Fibroblast of lung (primary cell): ENCODE data around the gene AEBP2. TPM values are rescaled to one million over a fixed set of nuclear protein-coding genes. Genes with fewer than 3 reads are reported as not detected.

Experiments
- DNase-seq, 2 donors: peaks; one replicate each; pipeline versions ENCODE4 v3.0.0 to v3.0.0-alpha.2; 2010; ENCODE audit warnings: low read depth in 2 of 2
- H2AFZ ChIP-seq: 2 replicates; pipeline ENCODE4 v1.5.1; 2012; ENCODE audit warnings: low read length, control low read depth, inconsistent platforms
- H3K27ac ChIP-seq: 2 replicates; pipeline ENCODE4 v1.5.1; 2011; ENCODE audit warnings: low read length, control low read depth; ENCODE audit not compliant: insufficient read depth
- H3K27me3 ChIP-seq: 2 replicates; pipeline ENCODE4 v1.5.1; 2011; ENCODE audit warnings: mild to moderate bottlenecking, low read length; ENCODE audit not compliant: control insufficient read depth, insufficient read depth
- H3K36me3 ChIP-seq: 2 replicates; pipeline ENCODE4 v1.5.1; 2011; ENCODE audit warnings: low read length; ENCODE audit not compliant: control insufficient read depth, insufficient read depth
- H3K4me1 ChIP-seq: 2 replicates; pipeline ENCODE4 v1.5.1; 2011; ENCODE audit warnings: low read length; ENCODE audit not compliant: control insufficient read depth, insufficient read depth; ENCODE audit errors: extremely low read depth
- H3K4me2 ChIP-seq: 2 replicates; pipeline ENCODE4 v1.5.1; 2011; ENCODE audit warnings: low read length, control low read depth; ENCODE audit not compliant: insufficient read depth; ENCODE audit errors: extremely low read depth
- H3K4me3 ChIP-seq, 4 experiments: fragments of 200-600 bp in 1 of 4; sonication (generic) in 1 of 4; replicated peaks in 1 of 4; 2 replicates each; pipeline ENCODE4 v1.5.1; 2011 to 2016; ENCODE audit warnings: low read length in 4 of 4, low read depth in 3 of 4, mild to moderate bottlenecking in 3 of 4, control low read depth in 2 of 4, inconsistent platforms in 1 of 4, mixed read lengths in 1 of 4; ENCODE audit not compliant: insufficient read depth in 1 of 4; ENCODE audit errors: control extremely low read depth in 1 of 4
- H3K79me2 ChIP-seq: 2 replicates; pipeline ENCODE4 v1.5.1; 2012; ENCODE audit warnings: mild to moderate bottlenecking, low read length, inconsistent platforms; ENCODE audit not compliant: control insufficient read depth, insufficient read depth
- H3K9ac ChIP-seq: 2 replicates; pipeline ENCODE4 v1.5.1; 2011; ENCODE audit warnings: mild to moderate bottlenecking, low read length, control low read depth; ENCODE audit not compliant: insufficient read depth
- H3K9me3 ChIP-seq: 2 replicates; pipeline ENCODE4 v1.5.1; 2012; ENCODE audit warnings: low read depth, low read length; ENCODE audit not compliant: control insufficient read depth, insufficient read depth
- H4K20me1 ChIP-seq: 2 replicates; pipeline ENCODE4 v1.5.1; 2011; ENCODE audit warnings: low read length; ENCODE audit not compliant: control insufficient read depth, insufficient read depth; ENCODE audit errors: extremely low read depth
- EZH2 ChIP-seq: IDR thresholded peaks from 2 replicates; pipeline ENCODE4 v1.5.1; 2012; ENCODE audit warnings: low read length, control low read depth, mild to moderate bottlenecking; ENCODE audit errors: missing control alignments
- polyA plus RNA-seq, 2 donors: library from polyadenylated mRNA; depleted of rRNA in 1 of 2; stranded (reverse) in 1 of 2; unstranded in 1 of 2; fragments of >200 nt; gene quantifications; 2 replicates each; pipeline ENCODE4 v1.2.1, GENCODE V29; 2011 to 2012; ENCODE audit warnings: missing spikeins in 1 of 2
- total RNA-seq: library from RNA; depleted of rRNA; stranded (reverse); fragments of >200 nt; gene quantifications from 2 replicates; pipeline ENCODE4 v1.2.1, GENCODE V29; 2014
- TF ChIP-seq, protein P1 (sequence below), 2 donors: IDR thresholded peaks in 1 of 2; conservative IDR thresholded peaks in 1 of 2; 1 replicate in 1 of 2; 2 replicates in 1 of 2; pipeline ENCODE4 v1.5.1; 2011 to 2012; ENCODE audit warnings: low read length in 2 of 2, control low read depth in 1 of 2, inconsistent platforms in 1 of 2, low read depth in 1 of 2, mild to moderate bottlenecking in 1 of 2

Gene AEBP2
- total and polyA plus RNA-seq, 2 donors (not counting 1 experiment from before 2014, with no cell fraction given), result 15.6 to 23.9 TPM

DNA sequence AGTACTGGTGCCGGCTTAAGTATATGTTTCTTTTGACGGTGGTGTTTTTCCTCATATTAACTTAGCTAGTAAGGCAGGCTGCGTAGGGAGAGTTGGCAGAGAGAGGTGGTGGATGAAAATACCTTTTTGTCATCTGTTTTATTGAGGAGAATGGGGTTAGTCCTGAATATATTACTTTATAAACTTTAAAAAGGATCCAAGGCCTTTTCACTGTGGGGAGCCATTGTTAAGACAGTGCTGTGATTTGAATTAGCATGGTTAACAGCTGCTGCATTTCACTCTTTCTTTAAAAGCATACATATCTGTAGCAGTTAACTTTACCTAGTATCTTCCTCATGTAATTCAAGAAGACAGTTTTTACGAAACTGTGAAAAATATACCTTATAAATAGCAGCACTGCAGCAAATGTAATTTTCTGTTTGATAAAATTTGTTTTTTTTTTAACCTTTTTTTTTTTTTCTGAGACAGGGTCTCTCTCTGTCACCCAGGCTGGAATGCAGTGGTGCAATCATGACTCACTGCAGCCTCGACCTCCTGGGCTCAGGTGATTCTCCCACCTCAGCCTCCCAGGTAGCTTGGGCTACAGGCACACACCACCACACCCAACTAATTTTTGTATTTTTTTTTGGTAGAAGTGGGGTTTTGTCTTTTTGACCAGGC, 57.1 kb downstream of the AEBP2 start:
- no peak for TF ChIP-seq EZH2
- TF ChIP-seq, protein P1, sequence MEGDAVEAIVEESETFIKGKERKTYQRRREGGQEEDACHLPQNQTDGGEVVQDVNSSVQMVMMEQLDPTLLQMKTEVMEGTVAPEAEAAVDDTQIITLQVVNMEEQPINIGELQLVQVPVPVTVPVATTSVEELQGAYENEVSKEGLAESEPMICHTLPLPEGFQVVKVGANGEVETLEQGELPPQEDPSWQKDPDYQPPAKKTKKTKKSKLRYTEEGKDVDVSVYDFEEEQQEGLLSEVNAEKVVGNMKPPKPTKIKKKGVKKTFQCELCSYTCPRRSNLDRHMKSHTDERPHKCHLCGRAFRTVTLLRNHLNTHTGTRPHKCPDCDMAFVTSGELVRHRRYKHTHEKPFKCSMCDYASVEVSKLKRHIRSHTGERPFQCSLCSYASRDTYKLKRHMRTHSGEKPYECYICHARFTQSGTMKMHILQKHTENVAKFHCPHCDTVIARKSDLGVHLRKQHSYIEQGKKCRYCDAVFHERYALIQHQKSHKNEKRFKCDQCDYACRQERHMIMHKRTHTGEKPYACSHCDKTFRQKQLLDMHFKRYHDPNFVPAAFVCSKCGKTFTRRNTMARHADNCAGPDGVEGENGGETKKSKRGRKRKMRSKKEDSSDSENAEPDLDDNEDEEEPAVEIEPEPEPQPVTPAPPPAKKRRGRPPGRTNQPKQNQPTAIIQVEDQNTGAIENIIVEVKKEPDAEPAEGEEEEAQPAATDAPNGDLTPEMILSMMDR (conservative IDR thresholded peaks at IDR 0.05 in 1 of 2, IDR thresholded peaks at IDR 0.05 in 1 of 2; ENCODE audit: low read depth in 1 of 2, low read length in 2 of 2), result no peak
- Histone ChIP-seq H3K79me2 (peaks cover 11% of the 10 kb centered on the region), H3K27ac (no peak overlapping the region), H3K9me3 (no peaks in the 10 kb centered on the region), H3K4me3 (no peak overlapping the region), H3K4me2 (no peak overlapping the region), H3K4me1 (no peaks in the 10 kb centered on the region), H3K36me3 (no peaks in the 10 kb centered on the region), H2AFZ (no peak overlapping the region), H3K27me3 (no peaks in the 10 kb centered on the region), H3K9ac (no peak overlapping the region), H4K20me1 (no peaks in the 10 kb centered on the region)
- DNase-seq, result no peak

DNA sequence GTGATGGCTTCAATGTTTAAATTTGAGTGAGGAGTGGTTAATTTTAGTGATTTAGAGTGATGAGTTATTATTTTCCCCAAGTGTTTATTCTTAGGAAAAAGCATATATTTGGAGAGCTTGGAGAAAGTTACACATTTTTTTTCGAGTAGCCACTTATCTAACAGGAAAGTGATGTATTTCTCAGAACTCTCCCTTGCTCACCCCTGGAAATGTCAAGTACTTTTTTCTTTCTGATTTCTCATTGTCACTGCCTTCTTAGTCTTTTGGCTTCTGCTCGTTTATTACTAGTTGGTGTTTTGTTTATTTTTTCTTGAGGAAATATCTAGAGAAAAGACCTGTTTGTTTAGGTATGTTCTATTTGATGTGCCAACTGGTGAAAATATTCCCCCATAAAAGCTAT, 58.8 kb downstream of the AEBP2 start:
- no peaks in the 10 kb centered on the region for H3K4me1 ChIP-seq
- H3K36me3 ChIP-seq, result no peaks in the 10 kb centered on the region
- no peaks in the 10 kb centered on the region for H3K27me3 ChIP-seq
- H3K4me2 ChIP-seq, result no peak overlapping the region
- no peak overlapping the region for H3K4me3 ChIP-seq
- no peak overlapping the region for H3K9ac ChIP-seq
- no peak overlapping the region for H2AFZ ChIP-seq
- no peaks in the 10 kb centered on the region for H3K9me3 ChIP-seq
- no peak overlapping the region for H3K27ac ChIP-seq
- no peak for DNase-seq
- H3K79me2 ChIP-seq, result peaks cover 9% of the 10 kb centered on the region
- H4K20me1 ChIP-seq, result no peaks in the 10 kb centered on the region
- TF ChIP-seq EZH2, result no peak
- TF ChIP-seq, protein P1 (conservative IDR thresholded peaks at IDR 0.05 in 1 of 2, IDR thresholded peaks at IDR 0.05 in 1 of 2; ENCODE audit: low read depth in 1 of 2, low read length in 2 of 2), result no peak

DNA sequence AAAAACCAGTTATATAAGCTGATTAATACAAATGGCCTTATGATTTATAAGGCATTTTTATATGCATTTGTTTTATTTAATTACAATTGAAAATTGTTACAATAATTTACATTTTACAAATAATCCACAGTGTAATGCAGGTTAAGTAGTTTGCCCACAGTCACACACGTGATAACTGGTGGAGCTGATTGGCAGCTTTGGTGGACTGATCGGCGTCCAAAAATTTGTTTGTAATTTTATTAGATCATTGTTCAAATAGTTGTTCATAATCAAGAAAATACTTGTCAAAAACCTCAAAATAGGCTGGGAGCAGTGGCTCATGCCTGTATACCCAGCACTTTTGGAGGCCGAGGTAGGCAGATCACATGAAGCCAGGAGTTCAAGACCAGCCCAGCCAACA, 59.7 kb downstream of the AEBP2 start:
- Histone ChIP-seq H3K27ac (no peak overlapping the region), H3K27me3 (no peaks in the 10 kb centered on the region), H3K4me3 (no peak overlapping the region), H3K36me3 (no peaks in the 10 kb centered on the region), H3K9ac (no peak overlapping the region), H3K4me2 (no peak overlapping the region), H3K4me1 (no peaks in the 10 kb centered on the region), H4K20me1 (no peaks in the 10 kb centered on the region), H3K9me3 (no peaks in the 10 kb centered on the region), H2AFZ (no peak overlapping the region), H3K79me2 (peaks cover 13% of the 10 kb centered on the region)
- DNase-seq, result no peak
- no peak for TF ChIP-seq EZH2
- TF ChIP-seq, protein P1 (conservative IDR thresholded peaks at IDR 0.05 in 1 of 2, IDR thresholded peaks at IDR 0.05 in 1 of 2; ENCODE audit: low read depth in 1 of 2, low read length in 2 of 2), result no peak
